Heart left ventricle (tissue), 16 donors: Measurements from ENCODE around the gene PACS1. TPM values are rescaled to one million over a fixed set of nuclear protein-coding genes. Genes with fewer than 3 reads are reported as not detected.

Experiments used
- ATAC-seq, 4 donors: fragments of 200-7000 bp; cut with Tn5 transposase; one replicate each; pipeline ENCODE4 v1.9.1; 2020 to 2022; ENCODE audit warnings: moderate library complexity in 4 of 4, mild to moderate bottlenecking in 3 of 4, moderate number of reproducible peaks in 1 of 4
- DNase-seq, 5 donors: peaks; one replicate each; pipeline ENCODE4 v3.0.0-alpha.2; 2020
- H3K27ac ChIP-seq, 12 donors: fragments of 200-600 bp; sonication (generic) in 4 of 12; one replicate each; pipeline versions ENCODE4 v1.5.0 to v1.8.0; 2016 to 2022; ENCODE audit warnings: mild to moderate bottlenecking in 2 of 12
- H3K27me3 ChIP-seq, 9 donors: fragments of 200-600 bp; sonication (generic) in 2 of 9; one replicate each; pipeline versions ENCODE4 v1.5.1 to v1.8.0; 2016 to 2022; ENCODE audit warnings: mild to moderate bottlenecking in 3 of 9
- H3K36me3 ChIP-seq, 9 donors: fragments of 200-600 bp; sonication (generic) in 2 of 9; one replicate each; pipeline versions ENCODE4 v1.5.0 to v1.8.0; 2018 to 2022; ENCODE audit warnings: mild to moderate bottlenecking in 2 of 9
- H3K4me1 ChIP-seq, 12 donors: fragments of 200-600 bp; sonication (generic) in 4 of 12; one replicate each; pipeline versions ENCODE4 v1.5.0 to v1.8.0; 2016 to 2022; ENCODE audit warnings: mild to moderate bottlenecking in 3 of 12
- H3K4me3 ChIP-seq, 12 donors: fragments of 200-600 bp; sonication (generic) in 4 of 12; one replicate each; pipeline versions ENCODE4 v1.5.0 to v1.8.0; 2017 to 2022; ENCODE audit warnings: mild to moderate bottlenecking in 9 of 12, moderate library complexity in 4 of 12
- H3K9me3 ChIP-seq, 12 donors: fragments of 200-600 bp; sonication (generic) in 4 of 12; one replicate each; pipeline versions ENCODE4 v1.5.0 to v1.8.0; 2016 to 2022; ENCODE audit warnings: mild to moderate bottlenecking in 1 of 12
- POLR2A ChIP-seq, 2 donors: fragments of 450-650 bp; IDR thresholded peaks; one replicate each; pipeline ENCODE4 v1.6.1; 2017; ENCODE audit warnings: antibody characterized with exemption in 2 of 2, mild to moderate bottlenecking in 2 of 2, moderate library complexity in 2 of 2
- WGBS, 4 donors: extraction: QIAGEN DNeasy Blood & Tissue Kit in 2 of 4; methylation state at CpG; one replicate each; pipeline versions ENCODE4 v1.1.5 to v1.1.7; 2013 to 2018; 5-methylcytosine and 5-hydroxymethylcytosine counted together
- intact Hi-C, 10 donors: fragments of 100-400 bp; cut with DNase I; formaldehyde crosslinking; loops; one replicate each; pipeline versions ENCODE4 v1.11.1 to v1.14.2; 2022
- polyA plus RNA-seq, 2 donors: library from polyadenylated mRNA; stranded (reverse); fragments of 200-250 nt; gene quantifications; one replicate each; pipeline ENCODE4 v1.2.3, GENCODE V29; 2013
- total RNA-seq, 9 donors: library from RNA; depleted of rRNA in 2 of 9; stranded (reverse); fragments of >200 nt in 2 of 9; fragmentation: NEBNext Ultra II Directional in 3 of 9; extraction: Animal tissue kit (Norgen Biotek cat#: 25700) in 3 of 9; gene quantifications; one replicate each; pipeline versions ENCODE4 v1.1.0 to v1.2.4, GENCODE V29; 2016 to 2023
- TF ChIP-seq, protein P1 (sequence below), 12 donors: fragments of 200-600 bp; sonication (generic) in 4 of 12; IDR thresholded peaks; one replicate each; pipeline versions ENCODE4 v1.5.0 to v1.8.0; 2018 to 2022; ENCODE audit warnings: antibody characterized with exemption in 12 of 12, mild to moderate bottlenecking in 5 of 12
- donor health status: ischemic (EF 13 %, LVEDD 7.1; RV severe dilation, severe dysfunction).
- donor health status: healthy with polysubstance abuse.
- donor health status: DM: no; HTN: yes; CAD: no.
- donor health status: DM: no; HTN: no; CAD: no.
- donor health status: ischemic (EF 25% LVEDD 6.9; RV normal size, moderate dysfunction).
- donor health status: ischemic (EF 25% LVEDD 5.7; RV mildly dilated, moderate dysfunction).
- donor health status: healthy.
- donor health status: DM: yes; HTN: yes; CAD: no.
- donor health status: ischemic (EF 35%, LVEDD 5.7; RV mildly dilated, moderate dysfunction).
- donor health status: nonischemic (EF 11% LVEDD 7.7; RV severe dilation, severe dysfunction).
- donor health status: DM: yes; HTN: yes; CAD: no.
- donor health status: PGD.
- donor health status: ischemic (EF 29% LVEDD 5.4; RV normal size, mild dysfunction).
- donor health status: nonischemic (EF 23%, LVEDD 6.1; RV moderate dilation, normal function).

The PACS1 gene
- total and polyA plus RNA-seq, 11 donors: 30.6 to 151 (median 89.8) TPM

DNA sequence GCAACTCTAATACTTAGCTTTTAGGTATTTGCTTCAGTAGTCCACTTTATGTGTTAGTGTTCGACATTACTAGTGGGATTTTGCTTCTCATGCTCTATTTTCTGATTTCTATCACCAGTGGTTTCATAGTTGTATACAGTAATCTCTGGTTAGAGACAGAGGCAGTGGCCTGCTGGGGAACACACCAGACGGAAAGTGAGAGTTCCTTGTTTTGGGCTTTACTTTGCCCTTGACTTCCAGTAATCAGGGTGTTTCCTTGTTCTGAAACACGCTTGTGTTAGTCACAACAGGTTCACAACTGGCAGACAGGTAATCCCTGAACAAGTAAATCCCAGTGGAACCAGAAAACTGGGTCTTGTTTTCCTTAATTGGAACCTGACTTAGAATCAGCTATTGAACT, 56.0 kb downstream of the PACS1 start:
- H3K27me3 ChIP-seq: no peaks in the 10 kb centered on the region
- 68 to 83% (median 78%) methylated on average over 3 of the region's 3 CpGs for WGBS, 4 donors
- no peaks in the 10 kb centered on the region for H3K36me3 ChIP-seq
- H3K27ac ChIP-seq: peak overlapping the region in 10 of 12 donors; percentile 5 to 89 (median 68)
- H3K9me3 ChIP-seq: peaks cover 0 to 12% (median 0%) of the 10 kb centered on the region in 12 donors
- ATAC-seq: peak in 1 of 4 donors; percentile 17
- no peak for TF ChIP-seq POLR2A (IDR thresholded peaks at IDR 0.05)
- TF ChIP-seq, protein P1, sequence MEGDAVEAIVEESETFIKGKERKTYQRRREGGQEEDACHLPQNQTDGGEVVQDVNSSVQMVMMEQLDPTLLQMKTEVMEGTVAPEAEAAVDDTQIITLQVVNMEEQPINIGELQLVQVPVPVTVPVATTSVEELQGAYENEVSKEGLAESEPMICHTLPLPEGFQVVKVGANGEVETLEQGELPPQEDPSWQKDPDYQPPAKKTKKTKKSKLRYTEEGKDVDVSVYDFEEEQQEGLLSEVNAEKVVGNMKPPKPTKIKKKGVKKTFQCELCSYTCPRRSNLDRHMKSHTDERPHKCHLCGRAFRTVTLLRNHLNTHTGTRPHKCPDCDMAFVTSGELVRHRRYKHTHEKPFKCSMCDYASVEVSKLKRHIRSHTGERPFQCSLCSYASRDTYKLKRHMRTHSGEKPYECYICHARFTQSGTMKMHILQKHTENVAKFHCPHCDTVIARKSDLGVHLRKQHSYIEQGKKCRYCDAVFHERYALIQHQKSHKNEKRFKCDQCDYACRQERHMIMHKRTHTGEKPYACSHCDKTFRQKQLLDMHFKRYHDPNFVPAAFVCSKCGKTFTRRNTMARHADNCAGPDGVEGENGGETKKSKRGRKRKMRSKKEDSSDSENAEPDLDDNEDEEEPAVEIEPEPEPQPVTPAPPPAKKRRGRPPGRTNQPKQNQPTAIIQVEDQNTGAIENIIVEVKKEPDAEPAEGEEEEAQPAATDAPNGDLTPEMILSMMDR (IDR thresholded peaks at IDR 0.05): no peak
- H3K4me3 ChIP-seq: no peak overlapping the region
- peaks cover 0 to 41% (median 23%) of the 10 kb centered on the region in 12 donors for H3K4me1 ChIP-seq
- DNase-seq: no peak
- intact Hi-C loops: loop anchor here in 4 of 10 donors (5.0 to 10.0 kb wide), 3 partner anchors 44 to 54 kb away; partner anchors contain the start of gene PACS1 (in 3 of the 4)

DNA sequence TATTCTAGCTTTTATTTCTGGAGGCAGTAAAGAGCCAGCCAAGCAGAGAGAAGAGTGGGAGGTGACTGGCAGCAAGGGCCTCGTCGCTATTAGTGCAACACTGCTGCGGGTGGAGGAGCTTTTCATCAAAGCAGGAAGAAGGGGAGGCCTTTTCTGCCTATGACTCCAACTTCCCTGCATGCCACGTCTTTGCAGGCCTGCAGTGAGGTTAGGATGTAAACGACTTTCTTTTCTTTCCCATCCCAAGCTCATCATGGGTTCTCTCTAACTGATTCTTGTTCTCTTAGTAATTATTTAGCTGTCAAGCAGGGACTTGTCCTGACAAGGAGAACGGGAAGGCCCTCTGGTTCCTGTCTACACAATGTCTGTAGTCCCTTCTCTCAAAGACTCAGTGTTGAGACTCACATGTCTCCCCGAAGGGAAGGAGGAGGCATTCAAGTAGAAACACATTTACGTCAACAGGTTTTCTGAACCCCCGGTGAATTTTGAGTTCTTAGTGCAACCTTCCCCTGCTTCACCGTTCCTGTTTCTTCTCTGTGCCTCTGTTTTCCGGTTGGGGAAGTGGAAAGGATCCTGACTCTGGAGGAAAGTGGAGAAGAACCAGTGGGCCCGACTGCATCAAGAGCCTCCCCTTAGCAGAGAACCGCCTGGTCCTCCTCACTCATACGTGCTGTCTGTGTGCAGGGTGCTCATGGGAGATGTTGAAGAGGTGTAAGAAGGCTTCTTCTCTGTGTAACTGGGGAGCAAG, 56.9 kb downstream of the PACS1 start:
- Histone ChIP-seq H3K9me3 (peaks cover 0 to 5% (median 0%) of the 10 kb centered on the region in 12 donors), H3K4me1 (peaks cover 0 to 41% (median 23%) of the 10 kb centered on the region in 12 donors), H3K27me3 (no peaks in the 10 kb centered on the region), H3K4me3 (peak overlapping the region in 4 of 12 donors; percentile 22 to 31 (median 28)), H3K27ac (peak overlapping the region; percentile 41 to 89 (median 68)), H3K36me3 (no peaks in the 10 kb centered on the region)
- ATAC-seq: peak; percentile 79 to 93 (median 90)
- no peak for TF ChIP-seq POLR2A (IDR thresholded peaks at IDR 0.05)
- TF ChIP-seq, protein P1 (IDR thresholded peaks at IDR 0.05): peak in 3 of 12 donors; percentile 7 to 18 (median 18)
- intact Hi-C loops: loop anchor here in 4 of 10 donors (5.0 to 10.0 kb wide), 3 partner anchors 45 to 55 kb away; partner anchors contain the start of gene PACS1 (in 3 of the 4)
- WGBS, 4 donors: 20 to 28% (median 25%) methylated on average over 14 of the region's 14 CpGs
- peak; percentile 65 to 75 (median 70) for DNase-seq

DNA sequence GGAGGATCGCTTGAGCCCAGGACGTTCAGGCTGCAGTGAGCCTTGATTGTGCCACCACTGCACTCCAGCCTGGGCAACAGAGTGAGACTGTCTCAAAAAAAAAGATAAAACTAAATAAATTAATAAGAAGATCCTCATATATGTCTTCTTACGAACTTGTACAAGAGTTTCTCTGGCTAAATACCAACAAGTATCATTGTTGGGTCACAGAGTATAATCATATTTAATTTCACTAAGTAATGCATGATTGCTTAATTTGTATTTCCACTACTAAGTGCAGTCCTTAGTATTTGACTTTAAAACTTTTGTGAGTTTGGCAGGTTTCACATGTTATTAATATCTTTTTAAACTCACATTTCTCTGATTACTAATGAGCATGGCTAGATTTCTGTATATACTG, 60.9 kb downstream of the PACS1 start:
- ATAC-seq (no peak), DNase-seq (no peak)
- TF ChIP-seq POLR2A (IDR thresholded peaks at IDR 0.05): no peak
- TF ChIP-seq, protein P1 (IDR thresholded peaks at IDR 0.05): no peak
- H3K9me3 ChIP-seq: no peaks in the 10 kb centered on the region
- peaks cover 0 to 39% (median 19%) of the 10 kb centered on the region in 12 donors for H3K4me1 ChIP-seq
- intact Hi-C loops: loop anchor here in 4 of 10 donors (5.0 to 10.0 kb wide), 3 partner anchors 56 to 64 kb away; partner anchors contain the start of gene PACS1 (in 2 of the 4)
- no peaks in the 10 kb centered on the region for H3K36me3 ChIP-seq
- H3K27ac ChIP-seq: no peak overlapping the region
- H3K4me3 ChIP-seq: no peak overlapping the region
- WGBS, 4 donors: 78 to 84% (median 80%) methylated on average over 3 of the region's 3 CpGs
- H3K27me3 ChIP-seq: no peaks in the 10 kb centered on the region

DNA sequence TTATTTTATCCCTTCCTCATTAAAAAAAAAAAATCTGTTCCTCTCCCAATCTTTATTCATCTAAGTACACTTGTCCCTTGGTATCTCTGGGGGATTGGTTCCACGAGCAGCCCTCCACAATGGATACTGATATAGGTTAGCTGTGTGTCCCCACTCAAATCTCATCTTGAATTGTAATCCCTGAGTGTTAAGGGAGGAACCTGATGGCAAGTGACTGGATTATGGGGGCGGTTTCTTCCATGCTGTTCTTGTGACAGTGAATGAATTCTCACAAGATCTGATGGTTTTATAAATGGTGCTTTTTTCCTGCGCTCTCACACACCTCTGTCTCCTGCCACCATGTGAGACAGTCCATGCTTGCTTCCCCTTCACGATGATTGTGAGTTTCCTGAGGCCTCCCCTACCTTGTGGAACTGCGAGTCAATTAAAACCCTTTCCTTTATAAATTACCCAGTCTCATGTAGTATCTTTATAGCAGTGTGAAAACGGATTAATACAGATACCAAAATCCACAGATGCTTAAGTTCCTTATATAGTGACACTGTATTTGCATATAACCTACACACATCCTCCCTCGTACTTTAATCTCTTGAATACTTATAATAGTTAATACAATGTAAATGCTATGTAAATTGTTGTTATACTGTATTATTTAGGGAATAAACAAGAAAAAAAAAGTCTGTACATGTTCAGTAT, 62.0 kb downstream of the PACS1 start:
- H3K9me3 ChIP-seq: no peaks in the 10 kb centered on the region
- H3K27me3 ChIP-seq: no peaks in the 10 kb centered on the region
- no peaks in the 10 kb centered on the region for H3K36me3 ChIP-seq
- TF ChIP-seq POLR2A (IDR thresholded peaks at IDR 0.05): no peak
- TF ChIP-seq, protein P1 (IDR thresholded peaks at IDR 0.05): no peak
- no peak for DNase-seq
- H3K4me3 ChIP-seq: no peak overlapping the region
- ATAC-seq: no peak
- H3K4me1 ChIP-seq: peaks cover 0 to 28% (median 8%) of the 10 kb centered on the region in 12 donors
- 85 to 87% (median 86%) methylated on average over 7 of the region's 7 CpGs for WGBS, 4 donors
- intact Hi-C loops: loop anchor here in 4 of 10 donors (5.0 to 10.0 kb wide), 3 partner anchors 57 to 65 kb away; partner anchors contain the start of gene PACS1 (in 2 of the 4)
- H3K27ac ChIP-seq: no peak overlapping the region
